GM12801 (cell line): ENCODE results near the gene PSMF1.

Experiments used
- TF ChIP-seq, protein P1 (sequence below): IDR thresholded peaks from one replicate; pipeline ENCODE4 v1.5.1; 2011; ENCODE audit warnings: control low read depth; ENCODE audit not compliant: insufficient read length; ENCODE audit errors: extremely low read depth

Gene PSMF1

DNA sequence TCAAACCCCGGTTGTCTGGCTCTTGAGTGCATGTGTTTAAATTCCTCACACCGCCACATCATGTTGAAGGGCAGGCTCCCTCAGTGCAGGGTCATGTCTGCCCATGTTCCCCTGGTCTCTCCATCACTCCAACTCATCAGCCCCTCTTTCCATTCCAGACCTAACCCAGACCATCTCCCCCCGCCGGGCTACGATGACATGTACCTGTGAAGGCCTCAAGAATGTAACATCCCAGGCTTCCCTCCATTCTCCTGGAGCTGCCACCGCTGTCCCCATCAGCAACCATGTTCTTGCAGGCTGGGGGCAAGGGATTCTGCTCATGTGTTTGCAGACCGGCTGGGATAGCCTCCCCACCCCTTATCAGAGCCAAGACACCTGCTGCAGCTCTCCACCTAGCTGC, 46.5 kb downstream of the PSMF1 start:
- TF ChIP-seq, protein P1, sequence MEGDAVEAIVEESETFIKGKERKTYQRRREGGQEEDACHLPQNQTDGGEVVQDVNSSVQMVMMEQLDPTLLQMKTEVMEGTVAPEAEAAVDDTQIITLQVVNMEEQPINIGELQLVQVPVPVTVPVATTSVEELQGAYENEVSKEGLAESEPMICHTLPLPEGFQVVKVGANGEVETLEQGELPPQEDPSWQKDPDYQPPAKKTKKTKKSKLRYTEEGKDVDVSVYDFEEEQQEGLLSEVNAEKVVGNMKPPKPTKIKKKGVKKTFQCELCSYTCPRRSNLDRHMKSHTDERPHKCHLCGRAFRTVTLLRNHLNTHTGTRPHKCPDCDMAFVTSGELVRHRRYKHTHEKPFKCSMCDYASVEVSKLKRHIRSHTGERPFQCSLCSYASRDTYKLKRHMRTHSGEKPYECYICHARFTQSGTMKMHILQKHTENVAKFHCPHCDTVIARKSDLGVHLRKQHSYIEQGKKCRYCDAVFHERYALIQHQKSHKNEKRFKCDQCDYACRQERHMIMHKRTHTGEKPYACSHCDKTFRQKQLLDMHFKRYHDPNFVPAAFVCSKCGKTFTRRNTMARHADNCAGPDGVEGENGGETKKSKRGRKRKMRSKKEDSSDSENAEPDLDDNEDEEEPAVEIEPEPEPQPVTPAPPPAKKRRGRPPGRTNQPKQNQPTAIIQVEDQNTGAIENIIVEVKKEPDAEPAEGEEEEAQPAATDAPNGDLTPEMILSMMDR, result no peak

DNA sequence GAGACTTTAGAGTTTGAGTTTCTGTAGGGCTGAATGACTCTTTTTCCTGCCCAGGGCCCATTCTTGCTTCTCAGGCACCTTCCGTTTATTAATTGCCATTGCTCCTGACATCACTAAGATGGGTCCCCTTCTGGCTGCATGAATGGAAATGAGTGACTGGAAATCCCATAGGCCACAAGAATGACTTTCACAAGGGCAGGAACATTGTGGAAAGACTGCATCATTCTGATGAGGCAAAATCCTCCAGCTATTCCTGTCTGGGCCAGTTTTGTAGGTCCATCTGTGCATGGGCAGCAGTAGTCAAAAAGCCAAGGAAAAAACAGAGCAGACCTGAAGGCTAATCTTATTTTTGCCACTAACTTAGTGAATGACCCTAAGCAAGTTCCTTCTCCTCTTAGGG, 47.1 kb downstream of the PSMF1 start:
- TF ChIP-seq, protein P1, result no peak

DNA sequence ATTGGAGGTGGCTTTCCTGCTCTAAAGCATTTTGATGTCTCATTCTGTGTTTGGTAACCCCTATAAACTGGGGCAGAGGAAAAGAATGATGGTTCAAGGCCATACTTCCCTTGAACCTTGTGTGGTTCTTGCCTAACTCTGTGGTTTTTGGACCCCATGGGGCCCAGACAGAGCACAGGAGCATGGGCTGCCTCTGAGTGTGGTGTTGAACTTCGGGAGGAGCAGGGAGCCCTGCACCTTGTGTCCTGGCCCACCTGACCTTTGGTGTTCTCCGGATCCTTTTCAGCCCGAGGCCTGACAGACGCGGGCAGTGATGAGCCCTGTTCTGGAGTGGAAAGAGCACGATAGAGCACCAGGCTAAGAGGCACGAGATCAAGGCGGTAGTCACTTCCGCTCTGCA, 47.5 kb downstream of the PSMF1 start:
- TF ChIP-seq, protein P1, result no peak

DNA sequence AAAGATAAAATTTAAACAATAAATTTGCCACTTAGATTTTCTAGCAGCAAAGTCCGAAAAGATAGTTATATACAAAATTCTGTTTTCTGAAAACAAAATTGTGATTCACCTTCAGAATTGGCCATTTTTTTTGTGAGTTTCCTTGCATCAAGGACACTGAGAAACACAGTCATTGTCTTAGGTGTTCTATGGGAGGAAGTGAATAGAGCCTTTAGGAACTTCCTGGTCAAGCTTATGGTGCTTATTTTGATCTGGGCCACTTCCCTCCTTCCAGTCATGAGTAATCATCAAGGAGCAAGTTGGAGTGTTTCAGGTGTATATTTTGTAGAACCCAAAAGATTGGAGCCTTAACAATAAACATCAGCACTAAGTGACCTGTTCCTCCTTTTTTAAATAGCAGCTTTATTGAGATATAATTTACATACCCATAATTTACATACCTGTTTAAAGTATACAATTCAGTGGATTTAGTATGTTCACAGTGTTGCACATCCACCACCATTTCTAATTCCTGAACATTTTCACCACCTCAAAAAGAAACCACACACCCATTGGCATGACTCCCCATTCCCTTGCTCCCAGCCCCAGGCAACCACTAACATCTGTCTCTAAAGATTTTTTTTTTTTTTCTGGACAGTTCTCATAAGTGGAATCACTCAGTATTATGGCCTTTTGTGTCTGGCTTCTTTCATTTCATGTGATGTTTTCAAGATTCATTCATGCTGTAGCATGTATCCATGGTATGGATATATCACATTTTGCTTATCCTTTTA, 48.7 kb downstream of the PSMF1 start:
- TF ChIP-seq, protein P1, result no peak

DNA sequence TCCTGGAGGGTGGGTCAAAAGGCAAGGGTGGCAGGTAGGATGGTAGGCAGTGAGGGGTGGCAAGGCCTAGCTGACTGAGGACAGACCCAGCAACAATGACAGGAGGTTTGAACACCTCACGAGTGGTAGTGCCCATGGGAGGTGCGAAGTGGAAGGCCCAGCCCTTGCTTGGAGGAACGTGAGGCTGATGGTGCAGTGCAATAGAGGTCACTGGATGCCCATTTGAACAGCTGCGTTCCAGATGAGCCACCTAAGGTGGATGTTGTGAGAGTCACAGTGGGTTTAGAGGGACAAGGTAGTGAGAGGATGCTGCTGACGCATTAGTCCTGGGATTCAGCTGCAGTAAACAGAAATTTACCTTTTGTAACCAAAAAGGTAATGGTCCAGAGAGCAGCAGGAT, 50.8 kb downstream of the PSMF1 start:
- TF ChIP-seq, protein P1, result no peak

DNA sequence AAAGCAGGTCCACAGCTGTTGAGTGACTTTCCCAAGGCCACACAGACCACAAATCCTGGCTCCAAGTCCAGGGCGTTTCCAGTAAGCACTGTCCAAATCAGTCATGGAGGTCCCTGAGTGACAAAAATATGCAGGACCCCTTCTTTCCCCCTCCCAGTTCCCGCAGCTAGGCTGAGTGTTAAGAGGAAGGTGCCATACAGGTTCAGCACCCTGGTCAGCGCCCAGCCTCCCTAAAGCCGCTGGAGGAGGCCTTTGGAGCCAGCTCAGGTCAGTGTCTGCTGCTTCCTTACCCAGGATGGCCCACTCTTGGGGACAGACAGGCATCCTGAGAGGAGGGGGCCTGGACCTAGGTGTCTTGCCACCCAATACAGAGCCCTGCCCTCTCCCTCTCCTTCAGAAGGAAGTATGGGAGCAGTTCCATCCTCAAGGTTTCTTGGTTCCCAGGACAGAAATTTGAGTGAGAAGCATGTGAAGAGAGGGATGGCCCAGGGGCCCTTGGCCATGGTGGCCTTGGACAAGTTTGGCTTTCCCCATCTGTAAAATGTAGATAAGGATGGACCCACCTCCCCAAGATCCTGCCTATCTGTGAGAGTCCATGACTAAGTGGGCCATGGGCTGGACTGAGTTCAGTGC, 53.2 kb downstream of the PSMF1 start:
- TF ChIP-seq, protein P1, result no peak

DNA sequence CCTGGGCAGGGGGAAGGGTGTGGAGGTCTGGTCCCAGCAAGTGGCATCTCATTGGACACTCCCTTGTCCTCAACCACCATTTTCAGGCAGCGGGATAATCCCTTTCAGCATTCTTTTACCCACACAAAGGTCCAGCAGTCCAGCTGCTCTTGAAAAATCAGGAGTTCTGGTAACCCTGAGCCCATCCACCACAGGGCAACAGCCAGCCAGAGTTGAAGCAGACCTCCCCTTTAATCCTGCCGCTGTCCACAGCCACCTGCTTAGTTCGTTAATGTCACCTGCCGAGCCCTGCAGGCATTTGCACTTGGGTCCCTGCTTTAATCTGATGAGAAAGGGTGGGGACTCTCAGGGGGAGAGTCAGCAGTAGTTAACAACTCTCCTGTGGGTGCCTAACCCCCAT, 55.3 kb downstream of the PSMF1 start:
- TF ChIP-seq, protein P1, result no peak
